ENCODE measurements around the gene RPL13.

Gene RPL13

DNA sequence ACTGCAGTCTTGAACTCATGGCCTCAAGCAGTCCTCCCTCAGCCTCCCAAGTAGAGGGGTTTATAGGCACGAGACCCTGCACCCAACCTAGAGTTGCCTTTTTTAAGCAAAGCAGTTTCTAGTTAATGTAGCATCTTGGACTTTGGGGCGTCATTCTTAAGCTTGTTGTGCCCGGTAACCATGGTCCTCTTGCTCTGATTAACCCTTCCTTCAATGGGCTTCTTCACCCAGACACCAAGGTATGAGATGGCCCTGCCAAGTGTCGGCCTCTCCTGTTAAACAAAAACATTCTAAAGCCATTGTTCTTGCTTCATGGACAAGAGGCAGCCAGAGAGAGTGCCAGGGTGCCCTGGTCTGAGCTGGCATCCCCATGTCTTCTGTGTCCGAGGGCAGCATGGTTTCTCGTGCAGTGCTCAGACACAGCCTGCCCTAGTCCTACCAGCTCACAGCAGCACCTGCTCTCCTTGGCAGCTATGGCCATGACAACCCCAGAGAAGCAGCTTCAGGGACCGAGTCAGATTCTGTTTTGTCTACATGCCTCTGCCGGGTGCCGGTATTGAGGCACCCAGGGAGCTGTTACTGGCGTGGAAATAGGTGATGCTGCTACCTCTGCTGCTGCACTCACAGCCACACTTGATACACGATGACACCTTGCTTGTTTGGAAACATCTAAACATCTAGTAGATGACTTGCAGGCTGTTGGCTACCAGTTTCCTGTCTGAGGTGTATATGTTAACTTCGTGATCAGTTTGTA, 3.3 kb downstream of the RPL13 start:
- H3K27ac ChIP-seq: no peak overlapping the region

GRCh38 chr16:89564476-89565255, 4.2 kb downstream of the RPL13 start:
- no peak overlapping the region; the same call in 1 of the 2 replicates for H3K27ac ChIP-seq
- TF ChIP-seq, protein P1, sequence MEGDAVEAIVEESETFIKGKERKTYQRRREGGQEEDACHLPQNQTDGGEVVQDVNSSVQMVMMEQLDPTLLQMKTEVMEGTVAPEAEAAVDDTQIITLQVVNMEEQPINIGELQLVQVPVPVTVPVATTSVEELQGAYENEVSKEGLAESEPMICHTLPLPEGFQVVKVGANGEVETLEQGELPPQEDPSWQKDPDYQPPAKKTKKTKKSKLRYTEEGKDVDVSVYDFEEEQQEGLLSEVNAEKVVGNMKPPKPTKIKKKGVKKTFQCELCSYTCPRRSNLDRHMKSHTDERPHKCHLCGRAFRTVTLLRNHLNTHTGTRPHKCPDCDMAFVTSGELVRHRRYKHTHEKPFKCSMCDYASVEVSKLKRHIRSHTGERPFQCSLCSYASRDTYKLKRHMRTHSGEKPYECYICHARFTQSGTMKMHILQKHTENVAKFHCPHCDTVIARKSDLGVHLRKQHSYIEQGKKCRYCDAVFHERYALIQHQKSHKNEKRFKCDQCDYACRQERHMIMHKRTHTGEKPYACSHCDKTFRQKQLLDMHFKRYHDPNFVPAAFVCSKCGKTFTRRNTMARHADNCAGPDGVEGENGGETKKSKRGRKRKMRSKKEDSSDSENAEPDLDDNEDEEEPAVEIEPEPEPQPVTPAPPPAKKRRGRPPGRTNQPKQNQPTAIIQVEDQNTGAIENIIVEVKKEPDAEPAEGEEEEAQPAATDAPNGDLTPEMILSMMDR (conservative IDR thresholded peaks at IDR 0.05): no peak

More for the DNA sequence above, 3.3 kb downstream of the RPL13 start:
- TF ChIP-seq, protein P1 (conservative IDR thresholded peaks at IDR 0.05): no peak

GRCh38 chr16:89565256-89565505, 4.7 kb downstream of the RPL13 start:
- H3K27ac ChIP-seq: peak overlapping the region; percentile 43
- TF ChIP-seq, protein P1 (conservative IDR thresholded peaks at IDR 0.05): no peak

- peak overlapping the region; percentile 43 for H3K27ac ChIP-seq
- TF ChIP-seq, protein P1 (conservative IDR thresholded peaks at IDR 0.05): peak; percentile 49
These were observed 5.3 kb downstream of the RPL13 start for GRCh38 chr16:89565506-89566372.

DNA sequence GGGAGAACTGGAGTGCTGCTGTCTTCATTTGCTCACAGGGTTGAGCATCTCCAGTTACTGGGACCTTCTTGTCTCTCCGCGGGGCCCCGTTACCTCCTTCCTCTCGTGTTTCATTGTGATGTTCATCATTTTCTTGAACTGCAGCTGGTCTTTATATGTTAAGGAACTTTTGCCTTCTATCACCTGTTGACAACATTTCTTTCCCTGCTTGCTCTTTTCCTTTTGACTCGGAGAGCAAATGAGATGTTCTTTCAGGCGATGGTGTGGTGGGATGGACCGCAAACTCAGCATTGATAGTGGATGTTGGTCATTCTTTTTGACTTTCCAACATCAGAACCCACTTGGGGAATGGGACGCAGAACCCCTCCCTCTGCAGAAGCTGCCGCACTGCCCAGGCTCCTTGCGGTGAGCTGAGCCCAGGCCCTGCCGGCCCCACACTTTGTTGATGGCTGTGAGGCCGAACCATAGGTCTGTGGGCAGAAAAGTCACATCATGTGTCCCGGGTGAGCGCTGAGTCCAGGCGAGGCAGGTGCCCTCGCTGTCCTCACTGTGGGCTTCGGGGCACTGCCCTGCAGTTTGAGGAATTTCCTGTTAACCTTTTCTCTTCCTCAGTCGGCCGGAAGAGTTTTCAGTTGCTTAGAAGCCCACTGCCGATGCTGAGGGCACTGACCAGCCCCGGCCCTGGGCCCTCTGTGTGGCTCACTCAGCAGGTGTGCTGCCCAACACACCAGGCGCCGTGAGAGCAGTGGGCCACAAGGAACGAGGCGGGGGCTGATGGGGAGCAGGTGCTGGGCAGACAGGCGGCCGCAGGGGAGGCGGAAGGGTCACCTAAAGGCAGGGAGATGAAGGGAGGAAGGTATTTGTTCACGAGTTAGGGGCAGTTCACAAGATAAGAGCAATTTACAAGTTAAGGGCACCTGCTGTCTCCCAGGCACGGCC, 7.4 kb downstream of the RPL13 start:
- no peak overlapping the region for H3K27ac ChIP-seq
- TF ChIP-seq, protein P1 (conservative IDR thresholded peaks at IDR 0.05): no peak

GRCh38 chr16:89569506-89570341, 9.2 kb downstream of the RPL13 start:
- H3K27ac ChIP-seq: no peak overlapping the region
- TF ChIP-seq, protein P1 (conservative IDR thresholded peaks at IDR 0.05): no peak
